Glutamatergic neuron (in vitro differentiated cells): ENCODE results near the gene SLC6A17. TPM values are rescaled to one million over a fixed set of nuclear protein-coding genes. Genes with fewer than 3 reads are reported as not detected.

Source experiments
- DNase-seq: peaks from one replicate; pipeline ENCODE4 v3.0.0; 2022
- H3K27ac Mint-ChIP-seq: one replicate; pipeline ENCODE4 v1.8.0; 2020; ENCODE audit warnings: mild to moderate bottlenecking, mixed read lengths, inconsistent platforms; ENCODE audit not compliant: unreplicated experiment
- H3K27me3 Mint-ChIP-seq: one replicate; pipeline ENCODE4 v1.8.0; 2020; ENCODE audit warnings: mild to moderate bottlenecking, moderate library complexity, mixed read lengths, inconsistent platforms; ENCODE audit not compliant: unreplicated experiment
- H3K36me3 Mint-ChIP-seq: one replicate; pipeline ENCODE4 v1.8.0; 2020; ENCODE audit warnings: mild to moderate bottlenecking, mixed read lengths, inconsistent platforms; ENCODE audit not compliant: unreplicated experiment
- H3K4me1 Mint-ChIP-seq: one replicate; pipeline ENCODE4 v1.8.0; 2020; ENCODE audit warnings: mild to moderate bottlenecking, low read depth, mixed read lengths, inconsistent platforms; ENCODE audit not compliant: unreplicated experiment
- H3K4me3 Mint-ChIP-seq: one replicate; pipeline ENCODE4 v1.8.0; 2020; ENCODE audit warnings: mild to moderate bottlenecking, mixed read lengths, inconsistent platforms; ENCODE audit not compliant: unreplicated experiment
- H3K9me3 Mint-ChIP-seq: one replicate; pipeline ENCODE4 v1.8.0; 2020; ENCODE audit warnings: mild to moderate bottlenecking, moderate library complexity, mixed read lengths, inconsistent platforms; ENCODE audit not compliant: unreplicated experiment
- total RNA-seq: library from RNA; stranded (reverse); fragmentation: NEBNext Ultra II Directional; extraction: Animal tissue kit (Norgen Biotek cat#: 25700); gene quantifications from one replicate; pipeline ENCODE4 v1.2.1, GENCODE V29; 2021; ENCODE audit not compliant: unreplicated experiment
- TF ChIP-seq, protein P1 (sequence below): fragments of 200-600 bp; sonication (generic); IDR thresholded peaks from one replicate; pipeline ENCODE4 v1.5.0; 2021; ENCODE audit not compliant: partially characterized antibody, unreplicated experiment

SLC6A17 gene
- total RNA-seq, 1 donor from 2014 or later, result 6.4 TPM

DNA sequence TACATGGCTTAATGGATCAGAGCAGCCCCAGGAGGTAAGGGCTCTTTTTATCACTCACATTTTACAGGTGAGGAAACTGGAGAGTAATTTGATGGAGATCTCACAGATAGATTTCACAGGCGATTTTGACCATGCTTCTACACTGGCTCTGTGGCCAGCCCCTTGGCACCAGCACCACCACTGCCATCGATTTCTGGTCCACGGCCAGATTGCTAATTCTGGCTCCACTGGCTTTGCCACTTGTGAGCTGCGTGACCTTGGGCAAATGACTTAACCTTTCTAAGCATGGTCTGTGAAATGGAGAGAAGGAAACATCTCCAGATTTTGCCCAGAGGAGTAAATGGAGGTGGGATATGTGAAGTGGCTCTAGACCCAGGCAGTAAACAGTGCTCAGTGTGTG, 92.4 kb downstream of the SLC6A17 start:
- Mint-ChIP-seq H3K9me3 (peaks cover 20% of the 10 kb centered on the region), H3K27me3 (peaks cover 13% of the 10 kb centered on the region), H3K4me3 (no peak overlapping the region), H3K4me1 (peaks cover 33% of the 10 kb centered on the region), H3K27ac (no peak overlapping the region), H3K36me3 (no peaks in the 10 kb centered on the region)
- TF ChIP-seq, protein P1, sequence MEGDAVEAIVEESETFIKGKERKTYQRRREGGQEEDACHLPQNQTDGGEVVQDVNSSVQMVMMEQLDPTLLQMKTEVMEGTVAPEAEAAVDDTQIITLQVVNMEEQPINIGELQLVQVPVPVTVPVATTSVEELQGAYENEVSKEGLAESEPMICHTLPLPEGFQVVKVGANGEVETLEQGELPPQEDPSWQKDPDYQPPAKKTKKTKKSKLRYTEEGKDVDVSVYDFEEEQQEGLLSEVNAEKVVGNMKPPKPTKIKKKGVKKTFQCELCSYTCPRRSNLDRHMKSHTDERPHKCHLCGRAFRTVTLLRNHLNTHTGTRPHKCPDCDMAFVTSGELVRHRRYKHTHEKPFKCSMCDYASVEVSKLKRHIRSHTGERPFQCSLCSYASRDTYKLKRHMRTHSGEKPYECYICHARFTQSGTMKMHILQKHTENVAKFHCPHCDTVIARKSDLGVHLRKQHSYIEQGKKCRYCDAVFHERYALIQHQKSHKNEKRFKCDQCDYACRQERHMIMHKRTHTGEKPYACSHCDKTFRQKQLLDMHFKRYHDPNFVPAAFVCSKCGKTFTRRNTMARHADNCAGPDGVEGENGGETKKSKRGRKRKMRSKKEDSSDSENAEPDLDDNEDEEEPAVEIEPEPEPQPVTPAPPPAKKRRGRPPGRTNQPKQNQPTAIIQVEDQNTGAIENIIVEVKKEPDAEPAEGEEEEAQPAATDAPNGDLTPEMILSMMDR, result no peak
- DNase-seq, result no peak

DNA sequence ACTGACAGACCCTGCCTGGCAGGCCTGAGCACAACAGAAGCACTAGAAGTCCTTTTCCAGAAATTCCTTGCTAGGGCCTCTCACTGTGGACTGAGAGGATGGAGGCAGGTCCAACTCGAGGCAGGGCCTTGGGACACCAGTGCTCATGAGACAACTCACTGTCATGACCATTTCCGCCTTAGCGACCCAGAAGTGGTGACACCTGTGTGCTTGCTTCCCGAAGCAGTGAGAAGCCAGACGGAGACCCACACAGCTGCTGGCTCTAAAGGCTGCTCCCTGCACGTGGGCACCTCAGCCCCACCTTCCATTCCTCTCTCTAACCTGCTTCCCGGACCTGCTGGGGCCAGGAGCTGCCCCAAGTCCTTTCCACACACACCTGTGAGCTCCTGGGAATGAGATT, 92.9 kb downstream of the SLC6A17 start:
- Mint-ChIP-seq H3K27ac (no peak overlapping the region), H3K9me3 (peaks cover 20% of the 10 kb centered on the region), H3K4me3 (no peak overlapping the region), H3K4me1 (peaks cover 30% of the 10 kb centered on the region), H3K27me3 (peaks cover 13% of the 10 kb centered on the region), H3K36me3 (no peaks in the 10 kb centered on the region)
- TF ChIP-seq, protein P1, result no peak
- no peak for DNase-seq

DNA sequence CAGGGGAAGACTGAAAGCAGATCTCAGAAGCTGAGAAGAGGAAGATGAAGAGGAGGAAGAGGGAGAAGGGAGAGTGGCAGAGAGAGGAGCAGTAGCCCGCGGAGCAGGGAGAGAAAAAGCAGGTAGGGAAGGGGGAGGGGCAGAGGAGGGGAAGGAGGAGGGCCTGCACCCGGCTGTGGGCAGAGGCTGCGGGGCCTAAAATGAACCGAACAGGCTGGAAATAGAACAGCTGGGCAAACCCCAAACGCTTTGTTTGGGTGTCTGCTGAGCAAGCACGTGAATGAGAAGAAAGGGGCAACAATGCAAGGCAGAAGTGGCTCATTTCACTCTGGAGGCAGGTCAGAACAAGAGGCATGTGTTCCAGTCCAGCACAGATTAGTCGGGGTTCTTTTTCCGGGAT, 93.3 kb downstream of the SLC6A17 start:
- Mint-ChIP-seq H3K36me3 (no peaks in the 10 kb centered on the region), H3K4me3 (no peak overlapping the region), H3K9me3 (peaks cover 19% of the 10 kb centered on the region), H3K27ac (no peak overlapping the region), H3K4me1 (peaks cover 26% of the 10 kb centered on the region), H3K27me3 (peaks cover 13% of the 10 kb centered on the region)
- TF ChIP-seq, protein P1, result no peak
- no peak for DNase-seq

DNA sequence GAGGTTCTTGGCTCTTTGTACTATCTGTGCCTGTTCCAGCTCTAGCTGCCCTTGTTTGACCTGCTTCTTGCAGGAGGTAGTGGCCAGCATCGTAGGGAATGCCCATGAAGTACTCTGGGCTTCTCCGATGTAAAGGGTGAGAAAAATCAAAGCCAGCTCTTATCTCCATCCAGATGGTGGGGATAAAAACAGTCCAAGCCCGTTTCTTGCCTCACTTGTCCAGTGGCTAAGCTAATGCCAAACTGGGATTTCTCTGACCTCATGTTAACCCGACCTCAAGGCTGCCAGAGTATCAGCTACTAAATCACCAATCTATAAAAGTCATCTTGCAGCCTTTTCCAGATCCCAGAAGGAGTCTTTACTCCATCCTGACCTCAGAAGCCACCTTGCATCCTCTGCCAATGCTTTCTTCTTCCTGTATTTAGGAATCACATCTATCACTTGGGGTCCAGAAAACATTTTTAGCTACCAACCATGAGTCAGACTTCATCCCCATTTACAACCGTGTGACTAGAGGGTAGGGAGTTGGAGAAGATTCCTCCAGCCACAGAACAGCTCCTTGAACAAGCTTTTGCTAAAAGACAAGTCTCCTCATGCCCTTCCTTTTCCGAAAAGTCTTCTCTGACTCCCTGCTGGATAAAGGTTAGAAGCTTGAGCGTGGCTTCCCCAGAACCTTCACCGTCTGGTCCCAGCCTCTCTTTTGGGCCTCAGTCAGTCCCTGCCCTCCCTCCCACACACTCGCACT, 95.8 kb downstream of the SLC6A17 start:
- H3K27ac Mint-ChIP-seq, result no peak overlapping the region
- no peak for DNase-seq
- TF ChIP-seq, protein P1, result no peak
- peaks cover 13% of the 10 kb centered on the region for H3K9me3 Mint-ChIP-seq
- H3K27me3 Mint-ChIP-seq, result peaks cover 9% of the 10 kb centered on the region
- no peak overlapping the region for H3K4me3 Mint-ChIP-seq
- peaks cover 23% of the 10 kb centered on the region for H3K4me1 Mint-ChIP-seq
- H3K36me3 Mint-ChIP-seq, result no peaks in the 10 kb centered on the region

DNA sequence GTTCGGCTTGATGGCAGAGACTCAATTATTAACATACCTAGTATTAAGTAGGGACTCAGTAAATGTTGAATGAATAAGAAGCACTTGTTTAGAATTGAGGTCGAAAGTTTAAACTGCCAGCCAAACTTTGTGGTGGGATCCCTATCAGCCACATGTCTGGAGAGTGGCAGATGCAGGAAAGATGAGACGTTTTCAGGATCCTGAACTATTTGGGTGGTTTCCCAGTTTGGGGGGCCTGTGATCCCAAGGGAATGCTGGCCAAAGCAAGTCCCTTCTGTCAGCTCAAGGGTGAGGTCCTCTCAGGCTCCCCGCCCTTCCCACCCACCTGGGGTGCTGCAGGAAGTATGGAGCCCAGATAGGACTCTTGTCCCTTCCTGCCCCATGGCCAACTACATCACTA, 98.5 kb downstream of the SLC6A17 start:
- H3K4me1 Mint-ChIP-seq, result peaks cover 14% of the 10 kb centered on the region
- DNase-seq, result no peak
- H3K27ac Mint-ChIP-seq, result no peak overlapping the region
- H3K27me3 Mint-ChIP-seq, result peaks cover 2% of the 10 kb centered on the region
- TF ChIP-seq, protein P1, result no peak
- peaks cover 13% of the 10 kb centered on the region for H3K9me3 Mint-ChIP-seq
- H3K36me3 Mint-ChIP-seq, result peaks cover 5% of the 10 kb centered on the region
- no peak overlapping the region for H3K4me3 Mint-ChIP-seq
